NB4 (cell line): Measurements from ENCODE around the gene STK32C.

Source experiments
- DNase-seq: peaks from one replicate; pipeline ENCODE4 v3.0.0; 2010; ENCODE audit warnings: low read depth
- H3K4me3 ChIP-seq: one replicate; pipeline ENCODE4 v1.5.1; 2011; ENCODE audit warnings: mild to moderate bottlenecking, low read depth, low read length, moderate library complexity
- CTCF ChIP-seq: IDR thresholded peaks from one replicate; pipeline ENCODE4 v1.5.1; 2012; ENCODE audit warnings: low read depth, low read length
- MAX ChIP-seq: IDR thresholded peaks from 2 replicates; pipeline ENCODE4 v1.6.1; 2011; ENCODE audit warnings: low read depth, low read length
- MYC ChIP-seq: IDR thresholded peaks from 2 replicates; pipeline ENCODE4 v1.6.1; 2011; ENCODE audit warnings: low read depth, low read length
- POLR2A ChIP-seq: IDR thresholded peaks from 2 replicates; pipeline ENCODE4 v1.6.1; 2011; ENCODE audit warnings: mild to moderate bottlenecking; ENCODE audit not compliant: insufficient read length; ENCODE audit errors: extremely low read depth

Gene STK32C

GRCh38 chr10:132246296-132246695, 61.5 kb downstream of the STK32C start:
- DNase-seq, result no peak
- TF ChIP-seq POLR2A, result no peak
- TF ChIP-seq CTCF, result no peak
- TF ChIP-seq MAX, result no peak
- TF ChIP-seq MYC, result no peak
- H3K4me3 ChIP-seq, result no peak overlapping the region

- no peak for DNase-seq
- no peak for TF ChIP-seq POLR2A
- H3K4me3 ChIP-seq, result no peak overlapping the region
Measured at GRCh38 chr10:132245056-132245455, 62.7 kb downstream of the STK32C start.

DNA sequence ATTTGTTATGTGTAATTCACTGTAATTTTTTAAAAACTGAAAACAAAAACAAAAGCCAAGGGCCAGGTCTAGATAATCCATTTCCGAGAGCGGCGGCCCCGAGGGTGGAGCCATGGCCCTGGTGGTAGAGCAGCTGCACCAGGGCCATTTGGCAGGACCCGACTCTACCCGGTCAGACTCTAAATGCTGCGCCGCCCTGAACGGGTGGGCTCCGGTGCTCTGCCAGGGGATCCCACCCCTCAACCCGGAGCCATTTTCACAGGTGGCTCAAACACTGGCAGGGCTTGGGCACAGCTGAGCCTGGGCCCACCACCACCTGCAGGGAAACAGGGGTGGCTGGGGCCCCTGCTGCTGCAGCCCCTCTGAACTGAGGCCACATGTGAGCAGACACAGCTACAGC, 64.1 kb downstream of the STK32C start:
- no peak for DNase-seq
- TF ChIP-seq CTCF, result no peak
- no peak for TF ChIP-seq POLR2A
- TF ChIP-seq MAX, result no peak
- TF ChIP-seq MYC, result no peak
- no peak overlapping the region for H3K4me3 ChIP-seq

DNA sequence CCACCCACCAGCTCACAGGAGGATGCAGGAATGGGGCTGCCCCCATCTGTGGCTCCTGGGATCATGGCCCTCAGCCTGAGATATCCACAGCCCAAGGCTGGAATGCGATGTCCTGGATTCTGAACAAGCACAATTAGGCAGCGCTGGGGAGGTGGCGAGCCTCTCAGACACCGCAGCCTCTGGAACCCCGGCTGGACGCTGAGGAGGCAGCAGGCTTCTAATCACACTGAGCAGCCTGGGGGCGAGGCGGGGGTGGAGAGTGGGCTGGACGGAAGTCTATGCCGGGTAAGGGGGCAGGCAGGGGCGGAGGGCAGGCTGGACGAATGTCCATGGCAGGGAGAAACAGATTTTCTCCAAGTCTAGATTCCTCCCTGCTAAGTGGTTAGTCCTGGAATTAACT, 64.6 kb downstream of the STK32C start:
- TF ChIP-seq POLR2A (no peak), MAX (no peak), CTCF (no peak), MYC (no peak)
- H3K4me3 ChIP-seq, result no peak overlapping the region
- DNase-seq, result no peak

- TF ChIP-seq POLR2A, result no peak
- no peak for TF ChIP-seq MYC
- no peak overlapping the region for H3K4me3 ChIP-seq
- no peak for DNase-seq
Measured at GRCh38 chr10:132242103-132242840, 65.5 kb downstream of the STK32C start.

GRCh38 chr10:132241496-132241895, 66.3 kb downstream of the STK32C start:
- no peak for DNase-seq
- TF ChIP-seq MAX (no peak), POLR2A (no peak), CTCF (no peak), MYC (no peak)
- no peak overlapping the region for H3K4me3 ChIP-seq

GRCh38 chr10:132241086-132241485, 66.7 kb downstream of the STK32C start:
- DNase-seq, result no peak
- no peak overlapping the region for H3K4me3 ChIP-seq
- TF ChIP-seq CTCF, result no peak
- TF ChIP-seq POLR2A, result no peak
- no peak for TF ChIP-seq MAX
- TF ChIP-seq MYC, result no peak
